NCI-H526 treated with DMSO at 0.1 percent for 48 hours (cell line): ENCODE results near the gene ERC2.
A peak's percentile ranks its signal among the peaks of the same experiment; 100 is the strongest.

ENCODE experiments used
- DNase-seq: peaks from one replicate; lab custom pipeline; 2025; lab: John Stamatoyannopoulos, UW

Gene ERC2

GRCh38 chr3:56366641-56367162 is 101.6 kb downstream of the ERC2 start:
- no peak for DNase-seq

DNA sequence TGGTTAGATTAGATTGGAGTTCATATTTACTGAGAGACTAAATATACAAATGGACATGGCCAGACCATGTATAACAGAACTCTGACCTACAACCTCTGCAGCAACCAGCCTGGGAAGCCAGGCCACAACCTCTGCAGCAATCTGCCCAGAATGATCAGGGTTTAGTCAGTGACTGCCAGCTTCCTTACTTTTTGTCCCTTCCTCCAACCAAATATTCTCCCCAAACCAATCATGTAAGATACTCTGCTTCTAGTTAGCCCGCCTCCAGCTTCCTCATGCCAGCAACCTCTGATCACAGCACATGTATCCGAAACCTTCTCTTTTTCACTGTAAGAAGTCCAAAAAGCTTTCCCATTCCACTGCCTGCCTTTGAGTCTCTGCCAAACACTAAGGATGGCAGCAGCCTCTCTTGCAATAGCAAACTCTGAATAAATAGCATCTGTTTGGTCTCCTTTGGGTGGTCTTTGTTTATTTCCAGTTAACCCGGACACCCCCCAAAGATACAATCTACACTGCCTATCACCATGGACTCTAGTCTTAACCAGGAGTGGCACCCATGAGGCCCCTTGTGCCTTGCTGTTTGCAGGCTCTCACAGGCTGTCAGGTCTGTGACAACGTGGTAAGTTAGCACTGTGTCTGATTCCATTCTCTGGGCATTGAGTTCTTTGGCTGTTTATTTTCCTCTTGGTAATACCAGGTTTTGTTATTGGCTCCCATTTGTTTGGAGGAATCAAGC is 102.2 kb downstream of the ERC2 start:
- no peak for DNase-seq

- DNase-seq, result no peak
Observed at GRCh38 chr3:56364665-56365064, 103.6 kb downstream of the ERC2 start.

DNA sequence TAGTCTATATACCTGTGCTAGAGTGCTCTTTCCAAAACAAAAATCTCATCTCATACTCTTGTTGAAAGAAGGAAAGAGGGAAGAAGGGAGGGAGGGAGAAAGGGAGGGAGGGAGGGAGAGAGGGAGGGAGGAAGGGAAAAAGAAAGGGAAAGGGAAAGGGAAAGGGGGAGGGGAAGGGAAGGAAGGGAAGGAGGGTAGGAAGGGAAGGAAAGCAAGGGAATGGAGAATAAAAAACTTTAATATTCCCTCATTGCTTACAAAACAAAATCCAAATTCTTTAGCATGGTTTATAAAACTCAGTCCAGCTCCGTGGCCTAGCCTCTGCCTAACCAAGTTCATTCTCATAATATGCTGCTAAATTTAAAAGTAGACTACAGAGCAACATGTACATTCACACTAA is 104.5 kb downstream of the ERC2 start:
- no peak for DNase-seq

- no peak for DNase-seq
Observed at GRCh38 chr3:56361731-56362130, 106.5 kb downstream of the ERC2 start.

- DNase-seq, result no peak
Observed at GRCh38 chr3:56357266-56357665, 111.0 kb downstream of the ERC2 start.

DNA sequence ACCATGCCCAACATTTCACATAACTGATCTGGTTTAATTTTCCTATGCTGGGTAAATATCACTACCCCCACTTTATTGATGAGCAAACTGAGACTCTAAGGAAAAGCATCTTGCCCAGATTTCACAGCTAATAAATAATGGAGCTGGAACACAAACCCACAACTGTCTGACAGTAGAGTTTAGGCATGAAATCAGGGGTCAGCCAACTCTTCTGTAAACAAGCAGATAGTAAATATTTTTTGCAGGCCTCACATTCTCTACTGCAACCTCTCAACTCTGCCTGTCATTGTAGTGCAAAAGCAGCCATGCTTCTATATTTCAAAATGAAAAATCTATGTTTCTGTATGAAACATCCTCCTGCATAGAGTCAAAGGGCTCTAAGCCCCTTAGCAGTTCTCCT is 111.5 kb downstream of the ERC2 start:
- DNase-seq, result no peak

GRCh38 chr3:56355570-56356185 is 112.6 kb downstream of the ERC2 start:
- DNase-seq, result no peak

DNA sequence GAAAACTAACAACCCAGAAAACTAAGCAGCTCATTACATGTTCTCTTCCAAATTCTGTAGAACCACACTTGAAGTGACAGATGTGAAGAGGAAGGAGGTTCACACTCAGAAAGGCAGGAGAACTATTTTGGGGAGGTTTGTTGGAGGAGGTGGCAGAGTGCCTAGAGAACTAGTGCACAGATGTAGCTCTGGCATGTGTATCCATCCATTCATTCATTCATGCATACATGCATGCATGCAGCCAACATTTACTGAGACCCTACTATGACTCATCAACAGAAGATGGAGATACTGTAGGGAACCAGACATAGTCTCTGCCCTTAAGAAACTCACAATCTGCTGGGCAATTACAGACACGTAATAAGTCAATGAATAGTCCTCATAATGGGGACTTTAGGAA is 116.7 kb downstream of the ERC2 start:
- DNase-seq, result no peak

- no peak for DNase-seq
Observed at GRCh38 chr3:56347219-56347871, 120.9 kb downstream of the ERC2 start.

- no peak for DNase-seq
Observed at GRCh38 chr3:56342475-56342874, 125.8 kb downstream of the ERC2 start.

DNA sequence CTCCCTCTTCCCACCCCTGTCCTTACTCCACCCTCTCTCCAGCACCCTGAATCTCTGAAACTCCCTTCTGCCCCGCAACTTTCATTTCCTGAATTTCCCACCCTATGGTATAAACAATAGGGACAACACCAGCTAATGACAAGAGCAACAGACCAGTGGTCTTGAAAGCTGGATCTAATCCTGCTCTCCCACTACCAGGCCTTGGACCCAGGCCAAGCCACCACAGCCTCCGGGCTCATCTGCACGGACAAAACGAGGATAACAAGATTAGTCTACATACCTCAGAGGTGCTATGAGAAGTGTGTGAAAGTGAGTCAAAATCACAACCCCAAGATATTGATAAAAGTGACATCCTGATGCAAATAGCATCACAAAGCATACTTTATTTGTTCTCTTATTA is 128.6 kb downstream of the ERC2 start:
- DNase-seq, result no peak

DNA sequence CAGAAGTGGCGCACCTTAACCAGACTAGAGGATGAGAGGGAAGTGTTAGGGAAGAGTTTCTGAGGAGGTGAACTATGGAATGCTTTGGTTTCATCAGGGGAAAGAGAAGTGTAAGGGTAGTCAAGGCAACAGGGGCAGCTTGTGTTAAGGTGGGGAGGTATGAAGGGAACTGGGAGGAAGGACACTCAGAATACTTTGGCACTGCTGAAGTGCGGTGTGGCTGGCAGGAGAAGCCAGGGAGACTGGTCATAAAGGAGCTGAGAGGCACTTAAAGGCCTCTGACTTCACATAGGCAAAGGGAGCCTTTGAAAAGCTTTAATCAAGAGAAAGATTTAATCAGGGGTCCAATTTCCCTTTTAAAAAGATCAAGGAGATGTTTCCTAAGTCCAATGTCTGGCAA is 129.0 kb downstream of the ERC2 start:
- no peak for DNase-seq

DNA sequence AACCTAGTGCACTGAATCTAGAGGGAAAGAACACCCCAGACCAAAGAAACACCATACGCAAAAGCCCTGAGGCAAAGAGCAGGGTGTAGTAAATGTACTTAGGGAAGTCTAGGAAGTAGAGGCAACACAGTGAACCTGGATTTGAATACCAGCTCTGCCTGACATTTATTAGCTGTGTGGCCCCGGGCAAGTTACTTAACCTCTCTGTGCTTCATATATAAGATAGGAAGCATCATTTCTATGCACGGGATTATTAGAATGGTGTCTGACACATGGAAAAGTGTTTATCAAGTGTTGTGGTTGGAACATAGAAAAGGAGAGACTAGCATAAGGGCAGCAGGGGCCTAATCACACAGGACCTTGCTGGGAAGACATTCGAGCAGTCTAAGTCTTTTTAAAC is 132.2 kb downstream of the ERC2 start:
- DNase-seq, result no peak

DNA sequence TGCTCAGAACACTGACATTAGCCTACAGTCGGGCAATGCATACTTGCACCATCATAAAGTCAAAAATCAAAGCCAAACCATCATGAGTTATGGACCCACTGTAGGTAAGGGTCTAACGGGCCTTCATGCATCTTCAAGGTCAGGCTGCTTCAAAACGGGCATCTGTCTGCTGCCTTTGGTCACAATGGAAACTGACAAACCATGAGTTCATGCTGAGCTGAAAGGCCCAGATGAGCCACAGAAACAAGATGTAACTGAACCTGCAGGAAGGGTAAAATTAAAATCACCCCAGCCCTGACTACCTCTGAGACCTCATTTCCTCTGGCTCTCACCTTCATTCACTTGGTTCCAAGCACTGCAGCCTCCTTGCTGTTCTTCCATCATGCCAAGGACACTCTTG is 143.8 kb downstream of the ERC2 start:
- DNase-seq, result no peak

DNA sequence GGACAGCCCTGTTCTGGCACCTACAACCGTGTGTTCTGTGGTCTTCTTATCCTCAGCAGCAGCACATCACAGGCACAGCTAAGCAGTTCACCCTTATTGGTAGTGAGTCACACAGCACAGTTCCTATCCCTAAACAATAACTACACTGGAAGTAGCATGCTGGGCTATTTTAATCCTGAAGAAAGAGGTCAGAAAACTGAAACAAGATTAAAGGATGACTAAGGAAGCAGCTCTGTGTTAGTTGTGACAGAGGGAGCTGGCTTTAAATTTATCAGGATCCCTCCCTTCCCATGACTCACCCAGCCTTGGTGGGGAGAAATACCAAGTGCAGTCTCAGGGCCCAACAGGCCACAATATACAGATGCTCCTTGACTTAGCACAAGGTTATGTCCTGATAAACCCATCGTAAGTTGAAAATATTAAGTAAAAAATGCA is 144.3 kb downstream of the ERC2 start:
- no peak for DNase-seq

DNA sequence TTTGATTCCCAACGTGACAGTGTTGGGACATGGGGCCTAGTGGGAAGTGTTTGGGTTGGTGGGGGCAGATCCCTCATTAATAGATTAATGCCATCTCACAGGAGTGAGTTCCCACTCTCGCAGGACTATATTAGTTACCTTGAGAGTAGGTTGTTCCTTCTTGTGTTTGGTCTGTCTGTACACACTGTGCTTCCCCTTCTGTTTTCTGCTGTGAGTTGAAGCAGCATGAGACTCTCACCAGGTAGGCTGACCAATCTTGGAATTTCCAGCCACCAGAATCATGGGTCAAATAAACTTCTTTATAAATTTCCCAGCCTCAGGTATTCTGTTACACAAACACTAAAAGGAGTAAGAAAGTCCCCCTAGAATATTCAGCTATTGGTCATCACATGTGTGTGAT is 145.4 kb downstream of the ERC2 start:
- no peak for DNase-seq

- DNase-seq, result peak; percentile 45
Observed at GRCh38 chr3:56321892-56322291, 146.4 kb downstream of the ERC2 start.

DNA sequence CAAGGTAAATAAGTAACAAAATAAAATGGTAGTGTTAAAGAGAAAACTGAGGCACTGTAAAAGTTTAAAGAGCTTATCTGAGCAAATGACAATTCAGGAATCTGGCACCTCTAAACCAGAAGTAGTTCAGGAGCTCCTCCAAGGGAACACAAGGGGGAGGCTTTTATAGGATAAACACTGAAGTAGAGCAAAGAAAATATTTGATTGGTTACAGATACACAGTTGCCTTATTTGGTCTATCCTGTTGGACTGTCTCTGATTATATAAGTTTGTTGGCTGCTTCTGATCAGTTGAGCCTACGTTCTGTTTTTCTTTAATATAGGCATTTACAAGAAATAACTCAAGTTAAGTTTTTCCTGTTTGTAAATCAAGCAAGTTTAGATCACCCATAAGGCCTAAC is 146.9 kb downstream of the ERC2 start:
- DNase-seq, result no peak

DNA sequence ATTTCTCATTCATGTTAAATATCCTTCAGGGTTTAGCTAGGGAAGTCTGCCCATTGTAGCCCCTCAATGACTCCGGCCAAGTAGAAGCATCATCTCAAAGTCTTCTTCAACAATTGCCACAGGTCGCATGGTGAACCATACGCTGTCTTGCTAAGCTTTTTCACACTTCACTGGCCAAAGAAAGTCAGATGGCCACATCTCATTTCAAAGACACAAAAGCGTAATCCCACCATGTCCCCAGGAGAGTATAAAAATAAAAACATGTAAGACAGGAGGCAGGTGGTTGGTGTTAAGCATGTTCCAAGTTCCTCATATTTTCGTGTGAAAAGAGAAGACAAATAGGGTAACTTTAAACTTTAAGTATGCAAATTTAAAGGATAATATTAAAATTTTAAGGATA is 147.4 kb downstream of the ERC2 start:
- no peak for DNase-seq

DNA sequence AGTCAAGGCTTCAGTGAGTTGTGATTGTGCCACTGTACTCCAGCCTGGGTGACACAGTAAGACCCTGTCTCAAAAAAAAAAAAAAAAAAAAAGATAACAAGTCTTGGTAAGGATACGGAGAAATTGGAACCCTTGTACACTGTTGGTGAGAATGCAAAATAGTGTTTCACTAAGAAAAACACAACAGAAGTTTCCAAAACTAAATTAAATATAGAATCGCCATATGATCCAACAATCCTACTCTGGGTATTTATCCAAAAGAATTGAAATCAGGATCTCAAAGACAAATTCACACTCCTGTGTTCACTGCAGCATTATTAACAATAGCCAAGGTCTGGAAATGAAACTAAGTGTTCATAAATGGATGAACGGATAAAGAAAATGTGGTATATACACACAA is 149.4 kb downstream of the ERC2 start:
- DNase-seq, result no peak

DNA sequence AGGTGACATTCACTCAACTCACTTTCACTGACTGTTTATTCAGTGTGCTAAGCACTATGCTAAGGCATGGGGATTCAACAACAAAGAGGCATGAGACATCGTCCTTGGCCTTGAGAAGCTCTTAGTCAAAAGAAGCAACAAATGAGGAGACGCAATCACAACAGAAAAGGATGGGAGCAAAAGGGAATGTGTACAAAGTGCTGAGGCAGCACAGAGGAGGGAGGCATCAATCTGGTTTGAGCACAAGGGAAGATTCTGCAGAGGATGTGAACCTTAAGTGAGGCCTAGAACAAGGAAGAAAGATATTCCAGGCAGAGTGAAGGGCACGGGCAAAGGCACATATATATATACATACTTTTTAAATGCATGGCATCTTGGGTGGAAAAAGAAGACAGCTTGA is 151.3 kb downstream of the ERC2 start:
- DNase-seq, result no peak

GRCh38 chr3:56314842-56315241 is 153.4 kb downstream of the ERC2 start:
- DNase-seq, result no peak
